Stimulated activated CD8-positive, alpha-beta memory T cell treated with anti-CD3 and anti-CD28 coated beads, Interleukin-15, amount 100 ng/mL, for 24 hours (primary cell): ENCODE measurements around the gene YIPF3.

Experiments used
- DNase-seq: peaks from one replicate; pipeline ENCODE4 v3.0.0-alpha.2; 2020; ENCODE audit warnings: low read depth

YIPF3 gene

DNA sequence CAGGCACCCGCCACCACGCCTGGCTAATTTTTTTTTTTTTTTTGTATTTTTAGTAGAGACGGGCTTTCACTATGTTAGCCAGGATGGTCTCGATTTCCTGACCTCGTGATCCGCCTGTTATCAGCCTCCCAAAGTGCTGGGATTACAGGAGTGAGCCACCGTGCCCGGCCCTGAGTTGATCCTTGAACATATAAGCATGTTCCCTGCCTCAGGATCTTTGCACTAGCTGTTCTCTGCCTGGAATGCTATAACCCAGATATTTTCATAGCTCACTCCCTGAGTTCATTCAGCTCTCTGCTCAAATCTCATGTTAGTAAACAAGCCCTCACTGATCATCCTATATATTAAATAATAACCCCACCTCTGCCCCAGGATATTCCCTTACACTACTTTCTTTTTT lies 52.4 kb downstream of the YIPF3 start:
- DNase-seq = no peak

DNA sequence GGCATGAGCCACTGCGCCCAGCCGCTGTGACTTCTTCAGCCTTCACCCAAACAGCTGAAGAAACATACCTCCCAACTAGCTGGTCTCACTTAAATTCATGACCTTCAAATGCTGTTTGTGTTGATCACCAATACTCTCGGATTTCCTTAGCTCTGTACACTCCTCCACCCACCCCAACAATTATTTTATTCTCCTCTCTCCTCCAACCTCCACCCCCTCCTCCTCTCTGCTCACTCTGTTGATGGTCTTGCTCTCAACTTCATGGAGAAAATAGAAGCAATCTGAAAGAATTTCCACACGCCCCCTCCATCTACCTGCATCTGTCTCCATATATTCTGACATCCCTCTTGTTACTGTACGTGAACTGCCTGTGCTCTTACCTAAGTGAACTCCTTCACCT lies 54.8 kb downstream of the YIPF3 start:
- no peak for DNase-seq
